ENCODE data around the gene FBXL17. TPM values are rescaled to one million over a fixed set of nuclear protein-coding genes. Genes with fewer than 3 reads are reported as not detected.
A peak's percentile ranks its signal among the peaks of the same experiment; 100 is the strongest.

FBXL17 gene
- total RNA-seq, 1 donor from 2014 or later = 17.5 TPM

DNA sequence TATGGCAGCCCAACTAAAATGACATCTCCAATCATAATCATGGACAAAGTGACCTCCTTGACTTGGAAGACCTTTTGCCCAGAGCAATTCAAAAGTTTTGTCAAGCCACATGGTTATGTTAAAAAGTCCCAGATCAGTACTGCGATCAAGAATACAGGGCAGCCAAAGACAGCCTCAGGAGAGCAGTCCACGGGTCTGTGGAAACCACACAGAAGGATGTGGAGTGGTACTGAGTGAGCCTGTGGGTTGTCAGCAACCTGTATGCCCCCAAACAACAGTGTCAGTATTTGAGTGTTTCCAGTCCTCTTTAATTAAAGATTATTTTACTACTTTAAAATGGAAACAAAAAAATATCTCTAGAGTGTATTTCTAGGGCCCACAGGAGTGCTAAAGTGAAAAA, 365.8 kb downstream of the FBXL17 start:
- Histone ChIP-seq H3K9me3 (no peaks in the 10 kb centered on the region), H3K27me3 (no peaks in the 10 kb centered on the region), H3K4me3 (no peak overlapping the region), H3K27ac (no peak overlapping the region), H3K36me3 (no peaks in the 10 kb centered on the region), H3K4me1 (no peaks in the 10 kb centered on the region)
- TF ChIP-seq, protein P1, sequence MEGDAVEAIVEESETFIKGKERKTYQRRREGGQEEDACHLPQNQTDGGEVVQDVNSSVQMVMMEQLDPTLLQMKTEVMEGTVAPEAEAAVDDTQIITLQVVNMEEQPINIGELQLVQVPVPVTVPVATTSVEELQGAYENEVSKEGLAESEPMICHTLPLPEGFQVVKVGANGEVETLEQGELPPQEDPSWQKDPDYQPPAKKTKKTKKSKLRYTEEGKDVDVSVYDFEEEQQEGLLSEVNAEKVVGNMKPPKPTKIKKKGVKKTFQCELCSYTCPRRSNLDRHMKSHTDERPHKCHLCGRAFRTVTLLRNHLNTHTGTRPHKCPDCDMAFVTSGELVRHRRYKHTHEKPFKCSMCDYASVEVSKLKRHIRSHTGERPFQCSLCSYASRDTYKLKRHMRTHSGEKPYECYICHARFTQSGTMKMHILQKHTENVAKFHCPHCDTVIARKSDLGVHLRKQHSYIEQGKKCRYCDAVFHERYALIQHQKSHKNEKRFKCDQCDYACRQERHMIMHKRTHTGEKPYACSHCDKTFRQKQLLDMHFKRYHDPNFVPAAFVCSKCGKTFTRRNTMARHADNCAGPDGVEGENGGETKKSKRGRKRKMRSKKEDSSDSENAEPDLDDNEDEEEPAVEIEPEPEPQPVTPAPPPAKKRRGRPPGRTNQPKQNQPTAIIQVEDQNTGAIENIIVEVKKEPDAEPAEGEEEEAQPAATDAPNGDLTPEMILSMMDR (IDR thresholded peaks at IDR 0.05) = no peak
- intact Hi-C loops (cut with DNase I) = no loop called here
- ATAC-seq (no peak), DNase-seq (no peak)

DNA sequence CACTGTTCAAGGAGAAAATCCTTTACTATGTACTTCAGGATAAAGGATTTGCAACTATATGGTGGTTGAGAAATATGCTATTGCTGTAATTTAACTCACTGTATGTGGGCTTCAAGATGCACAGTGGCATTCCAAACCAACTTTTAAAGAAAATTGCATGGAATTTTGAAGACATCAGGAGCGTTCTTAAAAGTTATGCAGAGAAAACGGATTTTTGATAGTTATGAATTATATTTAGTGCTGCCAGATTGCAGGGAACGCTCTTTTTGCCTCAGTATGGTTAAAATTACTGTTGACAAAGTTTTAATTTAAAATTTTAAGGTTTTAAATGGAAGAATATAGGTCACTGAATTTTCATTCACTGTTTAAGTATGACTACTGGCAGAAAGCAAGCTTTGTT, 375.1 kb downstream of the FBXL17 start:
- H3K36me3 ChIP-seq = no peaks in the 10 kb centered on the region
- DNase-seq (no peak), ATAC-seq (no peak)
- H3K4me3 ChIP-seq = no peak overlapping the region
- no peaks in the 10 kb centered on the region for H3K9me3 ChIP-seq
- intact Hi-C loops (cut with DNase I) = no loop called here
- H3K27ac ChIP-seq = no peak overlapping the region
- peaks cover 5% of the 10 kb centered on the region for H3K4me1 ChIP-seq
- no peaks in the 10 kb centered on the region for H3K27me3 ChIP-seq
- TF ChIP-seq, protein P1 (IDR thresholded peaks at IDR 0.05) = no peak

DNA sequence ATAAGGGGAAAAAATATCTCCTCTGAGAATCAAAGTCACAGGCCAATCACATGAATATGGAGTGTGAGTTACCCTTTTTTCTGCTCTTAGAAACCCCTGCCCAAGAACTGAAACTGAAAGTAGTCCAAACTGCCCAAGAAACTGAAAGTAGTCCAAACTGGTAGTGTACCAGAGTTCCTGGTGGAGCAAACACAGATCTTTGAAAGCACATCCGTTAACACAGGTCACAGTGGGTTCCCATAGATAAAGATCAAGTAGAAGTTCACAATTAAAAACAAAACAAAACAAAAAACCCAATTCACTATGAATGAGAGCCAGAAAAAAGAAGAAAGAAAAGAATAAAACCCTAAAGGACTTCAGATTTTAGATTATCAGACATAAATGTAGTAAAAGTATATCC, 378.7 kb downstream of the FBXL17 start:
- TF ChIP-seq, protein P1 (IDR thresholded peaks at IDR 0.05) = no peak
- DNase-seq = no peak
- H3K4me3 ChIP-seq = peak overlapping the region; percentile 30
- H3K27ac ChIP-seq = no peak overlapping the region
- H3K4me1 ChIP-seq = peaks cover 5% of the 10 kb centered on the region
- intact Hi-C loops (cut with DNase I) = no loop called here
- ATAC-seq = peak; percentile 78
- H3K27me3 ChIP-seq = no peaks in the 10 kb centered on the region
- no peaks in the 10 kb centered on the region for H3K9me3 ChIP-seq
- H3K36me3 ChIP-seq = no peaks in the 10 kb centered on the region

DNA sequence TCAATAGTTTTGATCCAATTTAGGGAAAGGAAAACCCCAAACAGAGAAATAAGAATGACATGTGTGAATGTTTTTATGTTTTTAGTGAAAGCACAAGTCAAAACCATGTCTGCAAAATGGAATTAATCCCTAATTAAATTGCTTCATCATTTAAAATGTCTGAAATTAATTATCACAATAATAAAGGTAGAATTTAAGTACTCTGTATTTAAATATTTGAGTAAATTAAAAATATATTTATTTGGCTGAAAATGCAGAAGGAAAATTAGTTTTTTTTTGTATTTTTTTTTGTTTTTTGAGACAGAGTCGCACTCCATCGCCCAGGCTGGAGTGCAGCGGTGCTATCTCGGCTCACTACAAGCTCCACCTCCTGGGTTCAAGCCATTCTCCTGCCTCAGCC, 380.7 kb downstream of the FBXL17 start:
- DNase-seq = no peak
- Histone ChIP-seq H3K27ac (no peak overlapping the region), H3K27me3 (no peaks in the 10 kb centered on the region), H3K4me3 (no peak overlapping the region), H3K36me3 (no peaks in the 10 kb centered on the region), H3K4me1 (peaks cover 5% of the 10 kb centered on the region), H3K9me3 (no peaks in the 10 kb centered on the region)
- TF ChIP-seq, protein P1 (IDR thresholded peaks at IDR 0.05) = no peak
- intact Hi-C loops (cut with DNase I) = no loop called here
- no peak for ATAC-seq

DNA sequence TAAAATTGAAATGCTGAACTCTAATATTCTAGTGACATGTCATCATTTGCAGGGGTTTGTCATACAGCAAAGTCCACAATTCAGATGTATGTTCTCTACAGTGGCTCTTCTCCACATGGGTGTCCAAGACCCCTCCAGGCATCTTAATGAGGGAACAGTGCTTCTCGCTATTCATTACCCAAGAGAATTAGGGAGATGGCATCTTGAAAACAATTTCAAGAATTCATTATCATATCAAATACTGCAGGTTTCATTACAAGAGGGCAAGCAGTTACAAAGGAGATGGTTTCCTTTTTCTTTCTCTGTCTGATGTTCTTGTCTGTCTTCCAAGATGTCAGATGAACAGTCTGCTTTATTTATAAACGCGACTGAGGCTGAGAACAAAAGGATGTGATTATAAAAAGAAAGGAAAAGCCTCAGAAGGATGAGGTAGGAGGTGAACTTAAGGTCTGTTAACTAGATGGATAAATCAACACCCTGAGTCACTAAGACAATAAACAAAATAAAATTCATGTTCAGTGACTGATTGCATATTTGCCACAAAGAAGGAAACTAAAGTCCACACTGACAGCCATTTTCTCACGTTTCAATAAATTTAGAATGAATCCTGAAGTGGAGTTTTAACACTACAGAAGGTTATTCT, 384.4 kb downstream of the FBXL17 start:
- intact Hi-C loops (cut with DNase I) = no loop called here
- H3K4me3 ChIP-seq = no peak overlapping the region
- no peaks in the 10 kb centered on the region for H3K4me1 ChIP-seq
- H3K27ac ChIP-seq = no peak overlapping the region
- no peaks in the 10 kb centered on the region for H3K9me3 ChIP-seq
- DNase-seq (no peak), ATAC-seq (no peak)
- no peaks in the 10 kb centered on the region for H3K36me3 ChIP-seq
- TF ChIP-seq, protein P1 (IDR thresholded peaks at IDR 0.05) = no peak
- H3K27me3 ChIP-seq = no peaks in the 10 kb centered on the region

DNA sequence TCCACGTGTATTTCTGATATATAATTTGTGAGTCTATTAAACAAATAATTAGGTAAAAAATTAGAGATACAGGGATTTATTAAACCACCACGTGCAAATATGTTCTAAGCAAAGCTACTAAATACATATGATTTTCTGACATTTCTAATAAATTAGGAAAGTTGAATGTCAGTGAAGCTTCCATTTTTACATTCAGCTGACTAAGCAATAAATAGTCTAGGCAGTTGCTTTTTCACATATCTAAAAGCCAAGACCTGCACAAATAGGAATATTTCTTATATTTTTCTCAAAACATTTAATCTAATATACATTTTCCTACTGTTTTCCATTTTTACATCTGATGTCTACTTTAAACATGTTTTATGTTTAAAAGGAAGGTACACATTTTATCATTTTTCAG, 388.6 kb downstream of the FBXL17 start:
- H3K27ac ChIP-seq = no peak overlapping the region
- ATAC-seq (no peak), DNase-seq (no peak)
- intact Hi-C loops (cut with DNase I) = no loop called here
- no peaks in the 10 kb centered on the region for H3K36me3 ChIP-seq
- H3K4me3 ChIP-seq = no peak overlapping the region
- H3K4me1 ChIP-seq = no peaks in the 10 kb centered on the region
- TF ChIP-seq, protein P1 (IDR thresholded peaks at IDR 0.05) = no peak
- H3K27me3 ChIP-seq = no peaks in the 10 kb centered on the region
- no peaks in the 10 kb centered on the region for H3K9me3 ChIP-seq

All from upper lobe of right lung (tissue), 1 donor.